Rectal smooth muscle tissue (tissue), 1 donor: Measurements from ENCODE around the gene UBE2J2.
A peak's percentile ranks its signal among the peaks of the same experiment; 100 is the strongest.

ENCODE experiments used
- H3K27ac ChIP-seq: one replicate; pipeline ENCODE4 v1.7.0; 2013; ENCODE audit warnings: low read depth, low read length, inconsistent platforms
- H3K27me3 ChIP-seq: one replicate; pipeline ENCODE4 v1.7.0; 2013; ENCODE audit warnings: low read length; ENCODE audit not compliant: control insufficient read depth, insufficient read depth
- H3K36me3 ChIP-seq: one replicate; pipeline ENCODE4 v1.7.0; 2013; ENCODE audit warnings: low read length; ENCODE audit not compliant: control insufficient read depth, insufficient read depth
- H3K4me1 ChIP-seq: one replicate; pipeline ENCODE4 v1.7.0; 2013; ENCODE audit warnings: low read length; ENCODE audit not compliant: control insufficient read depth, insufficient read depth
- H3K4me3 ChIP-seq: one replicate; pipeline ENCODE4 v1.7.0; 2013; ENCODE audit warnings: low read length
- H3K9ac ChIP-seq: one replicate; pipeline ENCODE4 v1.7.0; 2013; ENCODE audit warnings: low read length

UBE2J2 gene

GRCh38 chr1:1314678-1315335 lies 41.2 kb upstream of the UBE2J2 start:
- no peak overlapping the region for H3K9ac ChIP-seq
- no peak overlapping the region for H3K4me3 ChIP-seq
- H3K27me3 ChIP-seq: no peaks in the 10 kb centered on the region
- peaks cover 8% of the 10 kb centered on the region for H3K4me1 ChIP-seq
- H3K27ac ChIP-seq: no peak overlapping the region
- H3K36me3 ChIP-seq: peaks cover 27% of the 10 kb centered on the region

- peaks cover 22% of the 10 kb centered on the region for H3K36me3 ChIP-seq
- H3K4me3 ChIP-seq: no peak overlapping the region
- peaks cover 13% of the 10 kb centered on the region for H3K4me1 ChIP-seq
- H3K27me3 ChIP-seq: no peaks in the 10 kb centered on the region
- H3K9ac ChIP-seq: no peak overlapping the region
- H3K27ac ChIP-seq: no peak overlapping the region
These were observed 40.6 kb upstream of the UBE2J2 start for GRCh38 chr1:1314237-1314586.

GRCh38 chr1:1313500-1314236 lies 40.0 kb upstream of the UBE2J2 start:
- Histone ChIP-seq H3K9ac (no peak overlapping the region), H3K4me3 (no peak overlapping the region), H3K27ac (no peak overlapping the region), H3K4me1 (peaks cover 11% of the 10 kb centered on the region), H3K36me3 (peaks cover 20% of the 10 kb centered on the region), H3K27me3 (no peaks in the 10 kb centered on the region)

GRCh38 chr1:1312450-1313314 lies 39.0 kb upstream of the UBE2J2 start:
- Histone ChIP-seq H3K4me3 (no peak overlapping the region), H3K27me3 (no peaks in the 10 kb centered on the region), H3K27ac (no peak overlapping the region), H3K36me3 (peaks cover 20% of the 10 kb centered on the region), H3K9ac (no peak overlapping the region), H3K4me1 (peaks cover 9% of the 10 kb centered on the region)

GRCh38 chr1:1311107-1312104 lies 37.8 kb upstream of the UBE2J2 start:
- peaks cover 20% of the 10 kb centered on the region for H3K36me3 ChIP-seq
- H3K9ac ChIP-seq: no peak overlapping the region
- H3K27me3 ChIP-seq: no peaks in the 10 kb centered on the region
- H3K4me3 ChIP-seq: no peak overlapping the region
- H3K27ac ChIP-seq: no peak overlapping the region
- H3K4me1 ChIP-seq: peaks cover 10% of the 10 kb centered on the region

GRCh38 chr1:1310476-1311053 lies 36.9 kb upstream of the UBE2J2 start:
- Histone ChIP-seq H3K4me3 (no peak overlapping the region), H3K36me3 (peaks cover 20% of the 10 kb centered on the region), H3K27ac (no peak overlapping the region), H3K9ac (no peak overlapping the region), H3K27me3 (no peaks in the 10 kb centered on the region), H3K4me1 (peaks cover 16% of the 10 kb centered on the region)

GRCh38 chr1:1310109-1310385 lies 36.4 kb upstream of the UBE2J2 start:
- Histone ChIP-seq H3K9ac (no peak overlapping the region), H3K4me1 (peaks cover 18% of the 10 kb centered on the region), H3K27ac (no peak overlapping the region), H3K4me3 (no peak overlapping the region), H3K27me3 (no peaks in the 10 kb centered on the region), H3K36me3 (peaks cover 20% of the 10 kb centered on the region)

GRCh38 chr1:1309251-1310108 lies 35.8 kb upstream of the UBE2J2 start:
- H3K27ac ChIP-seq: no peak overlapping the region
- H3K27me3 ChIP-seq: no peaks in the 10 kb centered on the region
- peak overlapping the region; percentile 10 for H3K9ac ChIP-seq
- peaks cover 23% of the 10 kb centered on the region for H3K4me1 ChIP-seq
- peaks cover 18% of the 10 kb centered on the region for H3K36me3 ChIP-seq
- H3K4me3 ChIP-seq: peak overlapping the region; percentile 71

GRCh38 chr1:1308756-1309250 lies 35.1 kb upstream of the UBE2J2 start:
- peaks cover 13% of the 10 kb centered on the region for H3K36me3 ChIP-seq
- peak overlapping the region; percentile 88 for H3K27ac ChIP-seq
- peaks cover 28% of the 10 kb centered on the region for H3K4me1 ChIP-seq
- no peaks in the 10 kb centered on the region for H3K27me3 ChIP-seq
- peak overlapping the region; percentile 10 for H3K9ac ChIP-seq
- H3K4me3 ChIP-seq: peak overlapping the region; percentile 71

- Histone ChIP-seq H3K4me1 (peaks cover 28% of the 10 kb centered on the region), H3K4me3 (peak within 1 kb of the TSS; percentile 76), H3K27ac (peak within 1 kb of the TSS; percentile 88), H3K27me3 (no peaks in the 10 kb centered on the region), H3K9ac (peak within 1 kb of the TSS; percentile 28), H3K36me3 (peaks cover 13% of the 10 kb centered on the region)
These were observed 34.5 kb upstream of the UBE2J2 start, which contains the start of the genes ACAP3 and PUSL1 for GRCh38 chr1:1307923-1308755. ACAP3 (minus strand) TSS chr1:1307930; CDS start chr1:1307815, 115 bp downstream. PUSL1 (plus strand) TSS chr1:1308597; CDS start chr1:1308644, 47 bp downstream.
